Adrenal gland (tissue), 12 donors: Measurements from ENCODE around the gene KCNMB2. TPM values are rescaled to one million over a fixed set of nuclear protein-coding genes. Genes with fewer than 3 reads are reported as not detected.

Experiments
- DNase-seq, 7 donors: peaks; one replicate each; pipeline ENCODE4 v3.0.0-alpha.2; 2019 to 2020
- H3K27ac ChIP-seq, 5 donors: fragments of 200-600 bp; sonication (generic) in 4 of 5; 1 replicate in 3 of 5; 2 replicates in 2 of 5; pipeline versions ENCODE4 v1.5.1 to v1.8.0; 2016 to 2020; ENCODE audit warnings: mild to moderate bottlenecking in 1 of 5
- H3K27me3 ChIP-seq: fragments of 200-600 bp; 2 replicates; pipeline ENCODE4 v1.8.0; 2021
- H3K36me3 ChIP-seq, 2 donors: fragments of 200-600 bp; replicated peaks in 1 of 2; 1 replicate in 1 of 2; 2 replicates in 1 of 2; pipeline versions ENCODE4 v1.5.1 to v1.8.0; 2018 to 2022
- H3K4me1 ChIP-seq, 2 donors: fragments of 200-600 bp; replicated peaks in 1 of 2; 1 replicate in 1 of 2; 2 replicates in 1 of 2; pipeline versions ENCODE4 v1.5.1 to v1.8.0; 2018 to 2021
- H3K4me3 ChIP-seq, 4 donors: fragments of 200-600 bp; sonication (generic) in 3 of 4; one replicate each; pipeline ENCODE4 v1.5.1; 2016 to 2018
- H3K9me3 ChIP-seq, 3 donors: fragments of 200-600 bp; sonication (generic) in 1 of 3; replicated peaks in 1 of 3; 1 replicate in 2 of 3; 2 replicates in 1 of 3; pipeline versions ENCODE4 v1.5.1 to v1.8.0; 2016 to 2021
- POLR2A ChIP-seq, 2 donors: fragments of 450-650 bp; IDR thresholded peaks; one replicate each; pipeline ENCODE4 v1.6.1; 2017; ENCODE audit warnings: antibody characterized with exemption in 2 of 2, mild to moderate bottlenecking in 2 of 2, moderate library complexity in 1 of 2
- WGBS, 4 donors: extraction: QIAGEN DNeasy Blood & Tissue Kit in 2 of 4; methylation state at CpG; one replicate each; pipeline versions ENCODE4 v1.1.5 to v1.1.7; 2013 to 2017; 5-methylcytosine and 5-hydroxymethylcytosine counted together
- intact Hi-C, 2 donors: fragments of 100-400 bp; cut with DNase I; formaldehyde crosslinking; loops; one replicate each; pipeline versions ENCODE4 v1.14.1 to v1.15.0; 2022 to 2023
- polyA plus RNA-seq, 3 donors: library from polyadenylated mRNA; stranded (reverse); fragments of 200-250 nt in 2 of 3; fragments of 350-450 nt in 1 of 3; fragmentation: Illumina TruSeq in 1 of 3; extraction: RNeasy Lipid Tissue Mini Kit (QIAGEN cat#74804) in 1 of 3; gene quantifications; one replicate each; pipeline ENCODE4 v1.2.3, GENCODE V29; 2013 to 2014
- total RNA-seq, 9 donors: library from RNA; depleted of rRNA in 4 of 9; stranded (reverse); fragments of >200 nt in 4 of 9; fragments of 120-200 nt in 1 of 9; fragmentation: NEBNext Ultra II Directional in 1 of 9; extraction: Animal tissue kit (Norgen Biotek cat#: 25700) in 1 of 9; gene quantifications; one replicate each; pipeline versions ENCODE4 v1.1.0 to v1.2.4, GENCODE V29; 2013 to 2023
- TF ChIP-seq, protein P1 (sequence below), 6 experiments: fragments of 450-650 bp in 4 of 6; fragments of 200-600 bp in 2 of 6; sonication (generic) in 1 of 6; IDR thresholded peaks; 1 replicate in 5 of 6; 2 replicates in 1 of 6; pipeline versions ENCODE4 v1.5.1 to v1.8.0; 2016 to 2021; ENCODE audit warnings: antibody characterized with exemption in 6 of 6, mild to moderate bottlenecking in 2 of 6, moderate library complexity in 1 of 6
- donor health status: healthy with polysubstance abuse.
- donor health status: Bipolar disorder and iron deficiency.
- donor health status: DM: yes; HTN: yes; CAD: no.
- donor health status: DM: no; HTN: no; CAD: no.
- donor health status: DM: no; HTN: no; CAD: no.
- donor health status: DM: yes; HTN: yes; CAD: no.

Gene KCNMB2
- total and polyA plus RNA-seq, 12 donors: 0.58 to 8.6 (median 2.9) TPM; not detected in 3

DNA sequence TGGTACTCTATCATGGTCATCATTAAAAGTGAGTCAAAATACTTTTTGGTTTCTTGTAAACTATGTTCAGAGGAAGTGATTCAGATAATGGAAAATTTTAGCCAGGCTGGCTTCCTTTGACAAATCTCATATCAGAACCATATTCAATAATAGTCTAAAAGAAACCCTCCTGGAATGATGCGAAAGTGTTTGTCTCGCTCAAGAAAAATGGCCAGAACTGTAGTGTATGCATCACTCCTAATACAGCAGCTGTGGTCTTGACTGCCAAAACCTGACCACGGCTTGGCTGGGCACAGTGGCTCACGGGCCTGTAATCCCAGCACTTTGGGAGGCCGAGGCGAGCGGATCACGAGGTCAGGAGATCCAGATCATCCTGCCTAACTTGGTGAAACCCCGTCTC lies 35.6 kb upstream of the KCNMB2 start:
- H3K4me3 ChIP-seq: no peak overlapping the region
- intact Hi-C loops: no loop called here
- no peaks in the 10 kb centered on the region for H3K27me3 ChIP-seq
- DNase-seq: no peak
- H3K4me1 ChIP-seq: no peaks in the 10 kb centered on the region
- H3K9me3 ChIP-seq: no peaks in the 10 kb centered on the region
- no peak overlapping the region for H3K27ac ChIP-seq
- 89 to 92% (median 90%) methylated on average over 9 of the region's 9 CpGs for WGBS, 4 donors
- TF ChIP-seq, protein P1, sequence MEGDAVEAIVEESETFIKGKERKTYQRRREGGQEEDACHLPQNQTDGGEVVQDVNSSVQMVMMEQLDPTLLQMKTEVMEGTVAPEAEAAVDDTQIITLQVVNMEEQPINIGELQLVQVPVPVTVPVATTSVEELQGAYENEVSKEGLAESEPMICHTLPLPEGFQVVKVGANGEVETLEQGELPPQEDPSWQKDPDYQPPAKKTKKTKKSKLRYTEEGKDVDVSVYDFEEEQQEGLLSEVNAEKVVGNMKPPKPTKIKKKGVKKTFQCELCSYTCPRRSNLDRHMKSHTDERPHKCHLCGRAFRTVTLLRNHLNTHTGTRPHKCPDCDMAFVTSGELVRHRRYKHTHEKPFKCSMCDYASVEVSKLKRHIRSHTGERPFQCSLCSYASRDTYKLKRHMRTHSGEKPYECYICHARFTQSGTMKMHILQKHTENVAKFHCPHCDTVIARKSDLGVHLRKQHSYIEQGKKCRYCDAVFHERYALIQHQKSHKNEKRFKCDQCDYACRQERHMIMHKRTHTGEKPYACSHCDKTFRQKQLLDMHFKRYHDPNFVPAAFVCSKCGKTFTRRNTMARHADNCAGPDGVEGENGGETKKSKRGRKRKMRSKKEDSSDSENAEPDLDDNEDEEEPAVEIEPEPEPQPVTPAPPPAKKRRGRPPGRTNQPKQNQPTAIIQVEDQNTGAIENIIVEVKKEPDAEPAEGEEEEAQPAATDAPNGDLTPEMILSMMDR (IDR thresholded peaks at IDR 0.05): no peak
- no peak for TF ChIP-seq POLR2A (IDR thresholded peaks at IDR 0.05)
- H3K36me3 ChIP-seq: no peaks in the 10 kb centered on the region

DNA sequence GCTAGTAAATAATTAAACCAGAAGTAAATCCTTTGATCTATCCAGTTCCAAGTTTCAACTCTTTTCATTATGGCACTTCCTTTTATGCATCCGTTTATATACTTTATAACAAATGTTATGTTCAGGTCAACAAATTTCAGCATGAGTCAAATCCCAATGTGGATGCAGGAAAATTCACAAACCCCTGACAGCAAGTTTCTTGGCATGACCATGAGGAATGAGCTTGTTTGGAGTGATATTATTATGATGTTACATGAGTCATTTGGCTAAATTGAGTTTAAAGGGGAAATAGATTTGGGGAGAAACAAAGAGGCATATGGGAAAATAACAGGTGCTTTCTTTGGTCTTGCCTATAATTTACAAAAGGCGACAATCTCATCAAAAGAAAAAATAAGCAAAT lies 32.1 kb upstream of the KCNMB2 start:
- Histone ChIP-seq H3K27ac (no peak overlapping the region), H3K4me3 (no peak overlapping the region), H3K4me1 (no peaks in the 10 kb centered on the region), H3K27me3 (no peaks in the 10 kb centered on the region), H3K9me3 (no peaks in the 10 kb centered on the region), H3K36me3 (no peaks in the 10 kb centered on the region)
- TF ChIP-seq POLR2A (IDR thresholded peaks at IDR 0.05): no peak
- no peak for DNase-seq
- intact Hi-C loops: no loop called here
- 74 to 84% (median 83%) methylated on average over 2 of the region's 2 CpGs for WGBS, 4 donors

DNA sequence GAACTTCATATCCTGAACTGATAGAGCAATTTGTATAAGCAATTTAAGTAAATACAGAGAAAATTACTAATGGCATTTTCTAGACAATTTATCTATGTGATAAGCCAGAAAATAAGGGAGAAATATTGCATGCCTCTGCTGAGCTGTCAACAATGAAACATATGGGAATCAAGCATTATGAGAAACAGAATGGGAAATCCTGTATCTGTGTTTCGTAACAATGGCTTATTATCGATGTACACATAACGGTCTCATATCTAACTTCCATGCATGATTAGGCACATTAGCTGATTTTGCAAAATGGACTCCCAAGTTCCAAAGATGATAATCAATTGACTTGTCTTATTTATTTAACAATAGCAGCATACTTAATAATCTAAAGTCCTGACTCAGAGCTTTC lies 30.4 kb upstream of the KCNMB2 start:
- intact Hi-C loops: no loop called here
- 72 to 87% (median 81%) methylated on average over 3 of the region's 3 CpGs for WGBS, 4 donors
- Histone ChIP-seq H3K27me3 (no peaks in the 10 kb centered on the region), H3K27ac (no peak overlapping the region), H3K4me3 (no peak overlapping the region), H3K36me3 (no peaks in the 10 kb centered on the region), H3K9me3 (no peaks in the 10 kb centered on the region), H3K4me1 (no peaks in the 10 kb centered on the region)
- no peak for DNase-seq
- TF ChIP-seq, protein P1 (IDR thresholded peaks at IDR 0.05): no peak
- TF ChIP-seq POLR2A (IDR thresholded peaks at IDR 0.05): no peak

DNA sequence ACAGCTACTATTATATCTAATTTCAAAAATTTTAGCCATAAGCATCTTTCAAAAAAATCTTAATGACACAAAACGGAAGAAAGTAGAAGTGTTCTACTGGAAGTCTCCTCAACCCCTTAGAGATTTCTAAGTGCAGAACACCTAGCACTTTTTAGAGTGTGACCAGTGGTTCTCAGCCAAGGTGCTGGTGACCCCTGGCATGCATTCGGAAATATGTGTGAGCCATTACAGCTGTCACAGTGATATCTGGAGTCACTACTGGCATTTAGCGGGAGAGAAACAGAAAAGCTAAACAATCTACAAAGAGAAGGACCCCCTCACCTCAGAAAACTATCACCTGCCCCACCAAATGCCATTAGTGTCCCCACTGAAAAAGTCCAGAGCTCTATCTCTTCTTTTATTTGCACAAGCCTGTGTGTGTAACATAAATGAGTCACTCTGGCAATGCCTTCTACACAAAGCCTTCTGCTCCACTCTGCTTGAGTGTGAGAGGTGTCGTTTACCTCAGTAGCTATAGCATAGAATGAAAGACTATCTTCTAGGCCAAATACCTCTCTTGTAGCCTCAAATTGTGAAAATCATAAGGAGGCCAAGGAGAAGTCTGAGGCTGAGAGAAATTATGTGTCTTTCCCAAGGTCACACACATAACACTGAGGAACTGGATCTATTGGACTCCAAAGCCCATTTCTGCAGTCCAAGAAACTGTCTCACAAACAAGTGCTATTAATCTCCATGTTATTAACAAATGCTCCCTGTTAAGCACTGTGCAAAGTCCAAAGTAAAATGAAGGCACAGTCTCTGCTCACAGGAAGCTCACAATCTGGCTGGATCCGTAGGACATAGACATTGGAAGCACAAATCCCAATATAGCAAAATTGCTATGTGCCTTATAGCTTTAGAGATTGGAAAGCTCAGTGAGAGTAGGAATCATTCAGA lies 28.5 kb upstream of the KCNMB2 start:
- intact Hi-C loops: no loop called here
- DNase-seq: no peak
- WGBS, 4 donors: 73 to 79% (median 76%) methylated on average over 5 of the region's 5 CpGs
- no peaks in the 10 kb centered on the region for H3K27me3 ChIP-seq
- H3K9me3 ChIP-seq: no peaks in the 10 kb centered on the region
- no peak overlapping the region for H3K4me3 ChIP-seq
- no peak overlapping the region for H3K27ac ChIP-seq
- no peak for TF ChIP-seq POLR2A (IDR thresholded peaks at IDR 0.05)
- H3K36me3 ChIP-seq: no peaks in the 10 kb centered on the region
- H3K4me1 ChIP-seq: no peaks in the 10 kb centered on the region

DNA sequence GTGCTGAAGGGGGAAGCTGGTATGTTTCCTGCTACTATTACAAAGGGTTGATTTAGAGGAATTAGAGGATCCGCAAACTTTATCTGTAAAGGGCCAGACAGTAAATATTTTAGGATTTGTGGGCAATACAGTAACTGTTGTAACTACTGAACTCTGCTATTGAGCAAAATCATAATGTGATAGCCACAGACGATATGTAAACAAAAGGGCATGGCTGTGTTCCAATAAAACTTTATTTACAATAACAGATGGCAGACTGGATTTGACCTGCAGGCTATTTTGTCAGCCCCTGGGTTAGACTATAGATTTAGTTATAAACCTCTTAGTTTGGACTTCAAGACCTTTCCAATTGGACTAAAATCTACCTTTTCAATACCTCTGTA lies 27.8 kb upstream of the KCNMB2 start:
- WGBS, 4 donors: 72 to 78% (median 75%) methylated on average over 2 of the region's 2 CpGs
- TF ChIP-seq POLR2A (IDR thresholded peaks at IDR 0.05): no peak
- TF ChIP-seq, protein P1 (IDR thresholded peaks at IDR 0.05): no peak
- H3K9me3 ChIP-seq: no peaks in the 10 kb centered on the region
- no peak overlapping the region for H3K4me3 ChIP-seq
- DNase-seq: no peak
- H3K4me1 ChIP-seq: no peaks in the 10 kb centered on the region
- H3K27ac ChIP-seq: no peak overlapping the region
- H3K36me3 ChIP-seq: no peaks in the 10 kb centered on the region
- intact Hi-C loops: no loop called here
- no peaks in the 10 kb centered on the region for H3K27me3 ChIP-seq
